ENCODE results near the gene SLC2A4.
A peak's percentile ranks its signal among the peaks of the same experiment; 100 is the strongest.

Gene SLC2A4

DNA sequence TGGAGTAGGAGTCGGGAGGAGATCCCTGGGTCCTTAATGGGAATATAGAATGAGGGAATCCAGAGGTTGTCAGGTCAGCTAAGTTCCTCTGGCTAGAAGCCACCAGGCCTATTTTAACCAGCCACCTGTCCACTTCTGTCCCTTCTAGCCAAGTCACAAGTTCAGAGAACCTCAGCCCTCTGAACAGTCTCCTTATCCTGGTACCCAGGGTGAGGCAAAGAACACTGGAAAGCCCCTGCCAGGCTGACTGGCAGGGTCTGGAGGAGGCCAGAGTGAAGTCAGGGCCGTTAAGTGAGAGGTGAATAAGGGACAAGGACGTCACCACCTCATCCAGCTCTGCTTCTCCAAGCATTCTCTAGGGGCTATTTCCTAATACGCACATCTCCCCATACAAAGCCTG, 32.7 kb upstream of the SLC2A4 start:
- DNase-seq: no peak

DNA sequence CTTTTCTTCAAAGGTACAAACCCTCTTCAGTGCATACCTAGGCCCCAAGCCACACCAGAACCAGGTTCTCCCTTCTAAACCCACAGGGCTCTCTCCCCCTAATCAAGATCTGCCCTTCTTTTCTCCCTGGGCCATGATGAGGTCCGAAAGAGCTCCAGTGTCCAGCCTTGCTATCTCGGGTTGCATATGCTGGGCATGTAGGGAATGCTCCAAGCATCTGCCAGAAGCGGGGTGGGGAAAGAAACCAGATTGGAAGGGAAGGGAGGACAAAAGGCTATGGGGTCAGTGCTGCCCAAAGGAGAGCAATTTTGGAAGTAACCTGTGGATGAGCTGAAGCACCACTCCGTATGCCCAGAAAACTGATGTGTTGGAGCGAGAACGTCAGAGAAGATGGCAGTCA, 32.3 kb upstream of the SLC2A4 start:
- DNase-seq: no peak

DNA sequence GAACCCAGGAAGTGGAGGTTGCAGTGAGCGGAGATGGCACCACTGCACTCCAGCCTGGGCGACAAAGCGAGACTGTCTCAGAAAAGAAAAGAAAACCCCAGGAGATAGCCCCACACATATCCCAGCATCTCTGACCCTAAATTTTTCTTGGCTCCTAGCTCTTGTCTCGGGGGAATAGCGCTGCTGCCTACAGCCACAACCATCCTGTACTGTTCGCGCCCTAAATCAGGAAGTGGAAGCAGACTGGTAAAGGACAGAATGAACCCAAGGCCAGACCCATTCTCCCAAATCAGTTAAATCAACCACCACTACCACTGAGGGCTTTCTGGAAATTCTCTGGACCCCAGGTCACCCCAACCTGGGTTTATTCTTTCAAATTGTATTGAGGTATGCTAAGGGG, 31.7 kb upstream of the SLC2A4 start:
- DNase-seq: no peak

DNA sequence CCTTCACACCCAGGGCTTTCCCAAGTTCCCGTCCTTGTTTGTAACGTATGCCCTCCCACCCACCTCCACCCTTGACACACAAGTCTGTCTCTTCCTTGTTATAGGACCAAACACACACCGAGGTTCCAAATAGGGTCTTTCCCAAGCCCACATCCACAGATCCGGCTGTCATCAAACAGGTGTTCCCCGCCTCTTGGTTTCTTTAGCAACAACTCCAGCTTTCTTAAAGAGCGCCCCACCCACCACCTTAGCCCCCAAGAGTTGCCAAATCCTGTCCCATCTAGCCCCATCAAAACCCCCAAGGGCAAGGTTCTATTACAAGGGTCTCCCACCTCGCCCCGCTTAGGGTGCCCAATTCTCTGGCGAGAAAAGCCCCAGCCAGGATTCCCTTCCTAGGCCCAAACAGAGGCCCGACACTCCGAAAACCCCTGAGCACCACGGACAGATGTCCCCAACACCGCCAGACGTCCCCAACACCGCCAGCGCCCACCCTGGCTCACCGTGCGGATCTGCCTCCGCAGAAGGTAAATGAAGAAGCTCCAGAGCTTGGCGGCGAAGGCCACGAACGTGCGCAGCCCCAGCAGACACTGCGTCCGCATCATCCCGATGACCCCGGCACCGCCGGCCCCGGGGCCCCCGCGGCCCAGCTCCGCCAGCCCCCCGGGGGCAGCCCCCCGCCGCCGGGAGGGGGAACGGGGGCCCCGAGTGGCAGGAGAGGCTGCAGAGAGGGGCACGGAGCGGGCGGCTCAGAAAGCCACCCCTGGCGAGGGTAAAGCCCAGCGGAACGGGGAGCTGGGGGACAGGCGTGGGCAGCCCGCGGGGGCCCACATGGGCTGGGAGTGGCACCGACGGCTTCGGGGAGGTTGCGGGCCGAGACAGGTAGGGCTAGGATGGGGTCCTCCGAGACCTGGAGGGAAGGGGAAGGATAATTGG, 30.6 kb upstream of the SLC2A4 start:
- DNase-seq: no peak

GRCh38 chr17:7251661-7252175, 29.8 kb upstream of the SLC2A4 start, which contains the start of gene CTDNEP1:
Gene CTDNEP1 (minus strand): TSS chr17:7251734. CDS start chr17:7251296, 438 bp downstream.
- peak; percentile 97 for DNase-seq

DNA sequence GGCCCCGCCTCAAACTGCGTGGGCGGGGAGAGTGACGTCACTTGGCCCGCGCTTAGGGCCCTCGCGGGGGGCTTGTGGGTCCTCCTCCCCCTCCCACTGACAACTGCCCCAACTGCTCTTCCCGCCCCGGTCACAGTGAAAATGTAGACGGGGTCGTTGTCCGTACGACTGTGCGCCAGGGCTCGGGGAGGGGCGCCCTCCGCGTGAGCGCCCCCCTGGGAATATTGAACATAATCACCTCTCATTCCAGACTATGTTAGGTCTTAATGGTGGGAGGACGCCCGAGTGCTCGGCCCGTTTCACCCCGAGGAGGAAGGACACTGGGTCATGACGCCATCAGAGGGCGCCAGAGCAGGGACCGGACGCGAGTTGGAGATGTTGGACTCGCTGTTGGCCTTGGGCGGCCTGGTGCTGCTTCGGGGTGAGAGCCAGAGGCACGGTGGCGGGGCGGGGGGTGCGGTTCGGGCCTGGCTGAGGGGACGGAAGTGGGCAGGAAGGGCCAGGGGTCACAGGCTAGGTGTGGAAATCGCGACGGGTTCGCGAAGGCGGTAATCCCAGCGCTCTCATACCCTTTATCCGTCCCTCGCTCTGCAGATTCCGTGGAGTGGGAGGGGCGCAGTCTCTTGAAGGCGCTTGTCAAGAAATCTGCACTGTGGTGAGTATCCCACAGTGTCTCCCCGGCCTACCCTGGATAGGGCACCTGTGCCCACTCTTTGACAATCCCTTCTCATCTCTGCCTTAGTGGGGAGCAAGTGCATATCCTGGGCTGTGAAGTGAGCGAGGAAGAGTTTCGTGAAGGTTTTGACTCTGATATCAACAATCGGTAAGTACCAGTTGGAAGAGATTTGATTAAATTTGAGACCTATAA, 29.1 kb upstream of the SLC2A4 start, which contains the start of gene ELP5:
Gene ELP5, plus strand, starts transcription at position 40 of the 868 bp plus-strand sequence. Its CDS starts 336 bp downstream, at position 376.
- DNase-seq: peak; percentile 90

DNA sequence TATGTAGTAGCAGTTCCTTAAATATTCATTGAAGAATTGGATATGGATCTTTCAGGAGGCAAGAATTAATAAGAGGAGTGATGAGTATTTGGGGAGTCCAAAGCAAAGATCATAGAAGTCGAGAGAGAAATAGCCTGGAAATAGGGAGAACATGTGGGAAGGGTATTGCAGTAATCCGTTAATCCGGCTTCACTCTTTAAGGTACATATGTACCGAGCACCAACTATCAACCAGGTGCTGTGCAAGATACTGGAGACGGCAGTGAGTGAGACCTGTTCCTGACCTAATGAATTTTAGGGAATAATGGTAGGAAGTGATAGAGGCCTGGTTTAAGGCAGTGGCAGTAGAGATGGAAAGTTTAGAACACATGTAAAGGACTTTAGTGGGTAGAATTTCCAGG, 28.4 kb upstream of the SLC2A4 start:
- DNase-seq: no peak

DNA sequence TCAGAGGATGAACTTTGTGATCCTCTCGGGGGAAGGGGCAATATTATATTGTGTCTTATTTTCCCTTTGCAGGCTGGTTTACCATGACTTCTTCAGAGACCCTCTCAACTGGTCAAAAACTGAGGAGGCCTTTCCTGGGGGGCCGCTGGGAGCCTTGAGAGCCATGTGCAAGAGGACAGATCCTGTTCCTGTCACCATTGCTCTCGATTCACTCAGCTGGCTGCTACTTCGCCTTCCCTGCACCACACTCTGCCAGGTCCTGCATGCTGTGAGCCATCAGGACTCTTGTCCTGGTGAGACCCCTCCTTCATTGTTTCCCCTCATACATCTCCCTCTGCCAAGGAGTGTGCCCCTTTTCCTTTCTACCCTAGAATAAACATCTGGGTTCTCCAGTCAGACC, 27.0 kb upstream of the SLC2A4 start:
- no peak for DNase-seq

DNA sequence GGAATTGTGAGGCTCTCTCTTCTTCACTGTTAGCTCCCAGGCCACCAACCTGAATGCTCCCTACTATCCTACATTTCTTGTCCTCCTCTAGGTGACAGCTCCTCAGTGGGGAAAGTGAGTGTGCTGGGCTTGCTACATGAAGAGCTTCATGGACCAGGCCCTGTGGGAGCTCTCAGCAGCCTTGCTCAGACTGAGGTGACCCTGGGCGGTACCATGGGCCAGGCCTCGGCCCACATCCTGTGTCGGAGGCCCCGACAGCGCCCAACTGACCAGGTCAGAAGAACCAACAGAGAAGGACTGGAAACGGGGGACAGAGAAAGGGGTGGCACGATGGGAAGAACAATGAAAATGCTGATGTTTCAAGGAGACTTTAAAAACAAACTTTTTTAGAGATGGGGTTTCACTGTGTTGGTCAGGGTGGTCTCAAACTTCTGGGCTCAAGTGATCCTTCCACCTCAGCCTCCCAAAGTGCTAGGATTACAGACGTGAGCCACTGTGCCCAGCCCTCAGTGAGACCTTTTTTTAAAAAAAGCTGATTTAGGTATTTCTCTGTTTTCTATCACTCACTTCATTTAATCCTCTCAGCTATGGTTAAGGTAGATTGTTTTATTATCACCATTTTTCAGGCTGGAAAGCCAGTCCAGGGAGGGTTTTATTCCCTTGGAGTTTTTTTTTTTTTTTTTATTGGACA, 24.6 kb upstream of the SLC2A4 start:
- no peak for DNase-seq

DNA sequence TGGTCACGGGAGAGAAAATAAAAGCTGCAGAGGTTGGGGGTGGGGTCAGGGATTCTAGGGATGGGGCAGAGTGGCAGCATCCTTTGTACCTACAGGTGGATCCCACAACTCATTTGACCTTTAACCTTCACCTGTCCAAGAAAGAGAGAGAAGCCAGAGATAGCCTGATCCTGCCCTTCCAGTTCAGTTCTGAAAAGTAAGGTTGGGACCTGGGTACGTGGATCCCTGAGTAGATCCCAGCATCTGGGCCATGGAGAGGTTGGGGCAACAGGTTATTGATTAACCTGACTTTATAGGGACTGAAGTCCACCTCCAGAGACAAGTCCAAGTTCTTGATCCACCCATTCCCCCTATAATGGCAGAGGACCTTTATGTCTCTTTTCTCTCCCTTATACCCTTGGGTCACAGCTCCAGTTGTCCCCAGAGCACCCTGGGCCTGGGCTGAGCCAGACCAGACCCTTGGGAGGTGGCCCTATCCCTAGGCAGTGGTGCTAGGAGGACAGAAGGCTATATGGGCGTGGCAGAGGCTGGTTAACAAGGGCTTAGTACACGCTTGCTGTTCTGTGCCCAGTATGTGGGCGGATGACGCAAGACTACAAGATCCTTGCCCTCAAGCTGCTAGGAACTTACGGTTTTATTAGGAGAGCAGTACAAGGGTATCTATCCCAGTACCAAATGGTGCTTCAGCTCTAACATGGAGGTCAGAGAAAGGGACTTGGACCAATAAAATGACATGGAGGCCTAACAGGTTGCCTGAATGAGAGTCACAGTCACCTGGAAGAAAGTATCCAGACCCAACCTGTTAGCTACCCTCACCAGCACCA, 22.6 kb upstream of the SLC2A4 start:
- DNase-seq: no peak

- no peak for DNase-seq
Measured at GRCh38 chr17:7259555-7259889, 22.0 kb upstream of the SLC2A4 start.

DNA sequence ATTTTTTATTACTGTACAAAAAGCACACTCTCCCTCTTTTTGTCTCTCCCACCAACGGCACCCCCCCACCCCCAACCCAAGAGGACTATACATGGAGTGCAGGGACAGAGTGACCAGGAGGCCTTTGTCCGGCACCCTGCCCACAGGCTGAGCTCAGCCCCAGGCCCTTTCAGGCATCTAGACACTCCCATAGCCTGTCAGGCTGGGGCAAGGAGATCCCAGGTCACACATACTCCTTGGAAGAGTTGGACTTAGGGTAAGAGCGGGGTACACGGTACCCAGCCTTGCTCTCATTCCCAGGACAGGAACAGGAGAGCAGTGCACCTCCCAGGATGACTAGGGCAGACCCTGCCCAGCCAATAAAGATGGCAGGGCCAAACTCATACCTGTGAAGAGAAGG, 21.4 kb upstream of the SLC2A4 start:
- DNase-seq: no peak

GRCh38 chr17:7260651-7261378, 20.7 kb upstream of the SLC2A4 start:
- DNase-seq: no peak

DNA sequence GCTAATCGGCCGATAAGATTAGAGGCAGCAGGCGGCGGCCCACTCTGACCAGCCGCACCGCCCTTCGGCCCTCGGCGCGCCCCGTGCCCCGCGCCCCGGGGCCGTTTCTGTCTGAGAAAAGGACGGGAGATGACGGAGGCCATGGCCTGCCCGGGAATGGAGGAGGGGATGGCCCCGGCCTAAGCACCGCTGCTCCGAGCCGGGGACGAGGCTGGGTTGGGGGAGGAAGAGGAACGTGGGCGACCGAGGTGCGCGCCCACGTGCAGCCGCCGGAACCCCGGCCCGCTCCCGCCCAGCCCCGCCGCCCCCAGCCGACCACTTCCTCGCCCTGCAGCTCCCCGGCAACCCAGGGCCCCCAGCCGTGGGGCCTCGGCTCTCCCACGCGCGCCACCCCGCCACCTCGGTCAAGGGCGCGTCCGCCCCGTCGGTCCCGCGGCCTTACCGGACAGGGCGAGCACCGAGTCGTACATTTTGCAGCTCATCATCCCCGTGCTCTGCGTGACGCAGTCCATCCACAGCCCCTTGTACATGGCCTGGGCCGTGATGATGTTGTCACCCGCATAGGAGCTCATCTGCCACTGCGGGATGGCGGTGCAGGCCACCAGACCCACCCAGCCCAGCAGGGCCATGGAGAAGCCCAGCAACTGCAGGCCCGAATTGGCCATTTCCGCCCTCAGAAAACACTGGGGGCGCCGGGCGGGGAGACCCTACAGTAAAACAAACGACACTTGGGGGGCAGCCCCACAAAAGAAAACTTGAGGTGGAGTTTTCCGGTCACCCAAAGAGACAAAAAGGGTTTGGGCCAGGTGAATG, 19.9 kb upstream of the SLC2A4 start:
- DNase-seq: no peak

DNA sequence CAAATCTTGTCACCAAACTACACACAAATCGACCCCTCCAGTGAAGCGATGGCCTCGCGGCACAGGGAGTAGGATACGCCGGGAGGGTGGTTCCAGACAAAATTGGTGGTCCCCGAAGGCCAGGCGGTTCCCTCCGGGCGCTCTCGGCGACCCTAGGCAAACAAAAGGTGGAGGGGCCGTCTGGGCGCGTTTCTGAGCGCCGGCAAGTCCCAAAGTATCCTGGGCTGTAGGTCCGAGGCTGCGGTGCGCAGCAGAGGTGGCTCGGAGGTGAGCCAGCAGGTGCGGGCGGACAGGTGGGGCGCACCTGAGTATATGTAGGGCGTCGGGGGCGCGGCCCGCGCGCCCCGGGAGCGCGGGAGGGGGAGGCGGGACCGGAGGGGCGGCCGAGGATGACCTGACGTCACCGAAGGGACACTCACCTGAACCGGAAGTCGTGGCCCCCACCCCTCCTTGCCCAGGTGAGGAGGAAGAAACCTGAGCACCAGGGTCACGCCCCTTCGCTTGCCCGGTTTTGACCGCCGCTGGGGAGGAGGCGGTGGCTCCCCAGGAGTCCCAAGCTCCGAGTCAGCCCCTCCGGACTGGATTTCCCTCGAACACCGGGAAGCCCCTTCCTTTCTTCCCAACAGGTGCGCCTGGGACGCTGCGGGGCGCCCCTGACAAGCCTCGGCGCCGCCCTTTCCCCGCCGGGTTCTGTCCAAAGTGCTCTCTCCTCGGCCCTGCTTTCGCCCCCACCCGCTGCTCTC, 19.2 kb upstream of the SLC2A4 start, which contains the start of gene CLDN7:
Gene CLDN7, minus strand, starts transcription at position 287 of the 743 bp plus-strand sequence. CDS start 435 bp downstream, outside the sequence.
- no peak for DNase-seq

- DNase-seq: no peak
Measured at GRCh38 chr17:7262935-7263800, 18.4 kb upstream of the SLC2A4 start.

DNA sequence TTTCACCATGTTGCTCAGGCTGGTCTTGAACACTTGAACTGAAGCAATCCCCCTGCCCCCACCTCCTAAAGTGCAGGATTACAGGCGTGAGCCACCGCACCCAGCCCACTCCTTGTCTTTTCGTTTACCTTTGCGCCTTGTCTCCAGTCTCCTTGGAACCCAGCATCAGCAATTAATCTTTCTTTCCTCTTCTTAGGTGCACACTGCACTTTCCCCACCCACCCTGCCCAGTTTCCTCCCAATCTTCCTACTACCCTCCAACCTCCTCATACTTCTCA, 17.8 kb upstream of the SLC2A4 start:
- no peak for DNase-seq

- no peak for DNase-seq
Measured at GRCh38 chr17:7266784-7267183, 14.7 kb upstream of the SLC2A4 start.

DNA sequence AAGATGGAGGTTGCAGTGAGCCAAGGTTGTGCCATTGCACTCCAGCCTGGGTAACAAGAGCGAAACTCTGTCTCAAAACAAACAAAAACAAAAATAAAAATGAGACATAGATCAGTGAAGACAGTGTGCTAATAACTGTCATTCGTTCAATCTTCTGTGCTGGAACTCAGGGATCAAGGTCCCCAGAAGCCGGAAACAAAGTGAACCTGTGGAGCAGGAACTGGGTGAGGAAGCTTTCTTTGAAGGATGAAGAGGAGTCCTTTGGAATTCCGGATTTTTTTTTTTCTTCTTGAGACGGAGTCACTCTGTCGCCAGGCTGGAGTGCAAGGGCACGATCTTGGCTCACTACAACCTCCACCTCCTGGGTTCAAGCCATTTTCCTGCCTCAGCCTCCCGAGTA, 2.1 kb upstream of the SLC2A4 start:
- DNase-seq: no peak

All from T1000 (cell line).